ENCODE results near the gene POLR2E.

GRCh38 chr19:1117654-1118053 lies 22.5 kb upstream of the POLR2E start:
- TF ChIP-seq TAF1 (IDR thresholded peaks at IDR 0.05; ENCODE audit: borderline replicate concordance, insufficient read depth, low read length), result no peak
- TF ChIP-seq POLR2AphosphoS5 (IDR thresholded peaks at IDR 0.05; ENCODE audit: low read depth, low read length), result no peak
- TF ChIP-seq REST (IDR thresholded peaks at IDR 0.05; ENCODE audit: insufficient read depth in 1 of 2, low read depth in 2 of 2, low read length in 2 of 2), result no peak
